ENCODE data around the gene TUFM. TPM values are rescaled to one million over a fixed set of nuclear protein-coding genes. Genes with fewer than 3 reads are reported as not detected.
"Not testable (repeated sequence)": the region's sequence is repeated elsewhere in the genome, so short reads cannot be mapped to it uniquely, and the experiment has no call there.

Gene TUFM
- total and polyA plus RNA-seq, 10 donors, result 76.3 to 194 (median 117) TPM

- H3K27ac ChIP-seq, result no peak overlapping the region
- intact Hi-C loops (cut with DNase I; ENCODE audit: low total_unique reads), result no loop called here
- peaks cover 0 to 14% (median 8%) of the 10 kb centered on the region in 6 donors for H3K4me1 ChIP-seq
- no peak overlapping the region for H3K4me3 ChIP-seq
- 86 to 96% (median 89%) methylated on average over 4 to 6 of the region's 6 CpGs for WGBS, 5 donors
- no peaks in the 10 kb centered on the region for H3K9me3 ChIP-seq
- peak; percentile 58 for DNase-seq
- no peaks in the 10 kb centered on the region for H3K27me3 ChIP-seq (replicated peaks in 1 of 7)
- TF ChIP-seq POLR2AphosphoS5 (IDR thresholded peaks at IDR 0.05), result no peak
- TF ChIP-seq POLR2A (IDR thresholded peaks at IDR 0.05), result no peak
- TF ChIP-seq CTCF (IDR thresholded peaks at IDR 0.05 in 8 of 11, conservative IDR thresholded peaks at IDR 0.05 in 3 of 11), result no peak
- H3K36me3 ChIP-seq, result peaks cover 5 to 66% (median 40%) of the 10 kb centered on the region in 6 donors
Observed at GRCh38 chr16:28874406-28874805, 28.3 kb upstream of the TUFM start.

- DNase-seq, result peak; percentile 85
- Histone ChIP-seq H3K4me3 (no peak overlapping the region), H3K27me3 (replicated peaks in 1 of 7) (no peaks in the 10 kb centered on the region), H3K36me3 (peaks cover 5 to 73% (median 48%) of the 10 kb centered on the region in 6 donors), H3K27ac (no peak overlapping the region), H3K4me1 (peaks cover 0 to 7% (median 1%) of the 10 kb centered on the region in 6 donors), H3K9me3 (no peaks in the 10 kb centered on the region)
- 71 to 90% (median 84%) methylated on average over 17 to 18 of the region's 18 CpGs for WGBS, 5 donors
- intact Hi-C loops (cut with DNase I; ENCODE audit: low total_unique reads), result no loop called here
- TF ChIP-seq POLR2A (IDR thresholded peaks at IDR 0.05) (no peak), POLR2AphosphoS5 (IDR thresholded peaks at IDR 0.05) (peak in 2 of 3 donors; percentile 25 to 55), CTCF (IDR thresholded peaks at IDR 0.05 in 8 of 11, conservative IDR thresholded peaks at IDR 0.05 in 3 of 11) (peak; percentile 55 to 89 (median 71))
Observed at GRCh38 chr16:28873543-28874201, 27.5 kb upstream of the TUFM start.

- TF ChIP-seq POLR2AphosphoS5 (IDR thresholded peaks at IDR 0.05), result no peak
- no peak for TF ChIP-seq CTCF (IDR thresholded peaks at IDR 0.05 in 8 of 11, conservative IDR thresholded peaks at IDR 0.05 in 3 of 11)
- no peak for TF ChIP-seq POLR2A (IDR thresholded peaks at IDR 0.05)
- Histone ChIP-seq H3K27ac (no peak overlapping the region), H3K4me1 (peaks cover 0 to 5% (median 0%) of the 10 kb centered on the region in 6 donors), H3K27me3 (replicated peaks in 1 of 7) (no peaks in the 10 kb centered on the region), H3K9me3 (no peaks in the 10 kb centered on the region), H3K4me3 (no peak overlapping the region), H3K36me3 (peaks cover 5 to 80% (median 55%) of the 10 kb centered on the region in 6 donors)
- peak; percentile 66 for DNase-seq
- WGBS, 5 donors, result 87 to 96% (median 91%) methylated on average over 15 of the region's 15 CpGs
- intact Hi-C loops (cut with DNase I; ENCODE audit: low total_unique reads), result no loop called here
Observed at GRCh38 chr16:28872952-28873351, 26.8 kb upstream of the TUFM start.

- TF ChIP-seq POLR2AphosphoS5 (IDR thresholded peaks at IDR 0.05), result peak in 1 of 3 donors; percentile 12
- TF ChIP-seq POLR2A (IDR thresholded peaks at IDR 0.05), result no peak
- Histone ChIP-seq H3K4me1 (peaks cover 10 to 25% (median 18%) of the 10 kb centered on the region in 6 donors), H3K4me3 (no peak overlapping the region), H3K27ac (no peak overlapping the region), H3K36me3 (peaks cover 5 to 87% (median 65%) of the 10 kb centered on the region in 6 donors), H3K27me3 (replicated peaks in 1 of 7) (no peaks in the 10 kb centered on the region), H3K9me3 (no peaks in the 10 kb centered on the region)
- WGBS, 5 donors, result 93 to 99% (median 95%) methylated on average over 9 to 11 of the region's 11 CpGs
- intact Hi-C loops (cut with DNase I; ENCODE audit: low total_unique reads), result no loop called here
- DNase-seq, result no peak
Observed at GRCh38 chr16:28869201-28869600, 23.1 kb upstream of the TUFM start.

GRCh38 chr16:28867646-28868045, 21.5 kb upstream of the TUFM start:
- H3K4me3 ChIP-seq; H3K9me3 ChIP-seq; H3K27me3 ChIP-seq (replicated peaks in 1 of 7); H3K27ac ChIP-seq; DNase-seq; intact Hi-C loops (cut with DNase I; ENCODE audit: low total_unique reads): not testable (repeated sequence)
- peaks cover 5 to 71% (median 57%) of the 10 kb centered on the region in 6 donors for H3K36me3 ChIP-seq
- 90 to 95% (median 93%) methylated on average over 9 of the region's 9 CpGs for WGBS, 5 donors
- peaks cover 10 to 33% (median 24%) of the 10 kb centered on the region in 6 donors for H3K4me1 ChIP-seq
